T-helper 1 cell treated with Interleukin-12 subunit alpha and Interleukin-12 subunit beta and Interleukin-4 antibody, amounts not matched to agents 30 μg/mL and 1 μg/mL, for 36 hours (primary cell): Measurements from ENCODE around the gene GFY.
A peak's percentile ranks its signal among the peaks of the same experiment; 100 is the strongest.

Source experiments
- H3K27ac Mint-ChIP-seq: one replicate; pipeline ENCODE4 v1.8.0; 2021; ENCODE audit warnings: mild to moderate bottlenecking, mixed read lengths
- H3K27me3 Mint-ChIP-seq: one replicate; pipeline ENCODE4 v1.8.0; 2021; ENCODE audit warnings: low read depth, mixed read lengths
- H3K36me3 Mint-ChIP-seq: one replicate; pipeline ENCODE4 v1.8.0; 2021; ENCODE audit warnings: low read depth, mixed read lengths
- H3K4me1 Mint-ChIP-seq: one replicate; pipeline ENCODE4 v1.8.0; 2021; ENCODE audit warnings: low read depth, mixed read lengths
- H3K4me3 Mint-ChIP-seq: one replicate; pipeline ENCODE4 v1.8.0; 2021; ENCODE audit warnings: mild to moderate bottlenecking, moderate library complexity, mixed read lengths
- H3K9me3 Mint-ChIP-seq: one replicate; pipeline ENCODE4 v1.8.0; 2021; ENCODE audit warnings: mixed read lengths

The GFY gene

DNA sequence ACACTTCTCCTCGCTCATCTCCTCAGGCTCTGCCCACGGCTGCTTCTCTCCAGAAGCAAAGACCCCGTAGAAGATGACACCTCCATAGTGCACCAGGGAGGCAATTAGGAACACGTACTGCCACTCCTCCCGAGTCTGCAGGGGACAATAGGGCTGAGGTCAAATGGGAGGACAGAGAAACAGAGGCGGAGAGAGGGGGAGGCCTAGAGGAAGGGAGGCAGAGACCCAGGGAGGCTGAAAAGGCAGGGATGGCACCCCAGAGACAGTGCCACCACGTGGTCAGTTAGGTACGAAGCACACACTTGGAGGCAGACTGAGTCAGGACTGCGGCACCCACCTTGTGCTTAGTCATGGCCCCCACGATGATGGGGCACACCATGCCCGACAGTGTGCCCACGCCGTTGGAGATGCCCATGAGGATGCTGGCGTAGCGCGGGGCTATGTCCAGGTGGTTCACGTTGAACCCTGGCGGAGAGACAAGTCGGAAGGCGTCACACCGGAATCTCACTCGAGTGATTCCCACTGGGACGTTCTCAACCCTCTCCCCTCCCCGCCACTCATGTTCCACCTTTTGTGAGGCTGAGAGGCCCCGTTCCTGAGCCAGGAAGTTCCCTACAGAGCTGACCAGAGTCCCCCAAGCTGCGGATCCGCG is 5.6 kb downstream of the GFY start:
- Mint-ChIP-seq H3K4me3 (no peak overlapping the region), H3K27me3 (peaks cover 96% of the 10 kb centered on the region), H3K9me3 (no peaks in the 10 kb centered on the region), H3K36me3 (peaks cover 6% of the 10 kb centered on the region), H3K27ac (no peak overlapping the region), H3K4me1 (peaks cover 29% of the 10 kb centered on the region)

- Mint-ChIP-seq H3K27me3 (peaks cover 96% of the 10 kb centered on the region), H3K36me3 (peaks cover 6% of the 10 kb centered on the region), H3K27ac (no peak overlapping the region), H3K4me1 (peaks cover 30% of the 10 kb centered on the region), H3K4me3 (no peak overlapping the region), H3K9me3 (no peaks in the 10 kb centered on the region)
Observed at GRCh38 chr19:49431330-49431749, 6.2 kb downstream of the GFY start.

GRCh38 chr19:49432141-49433073 is 7.2 kb downstream of the GFY start:
- Mint-ChIP-seq H3K4me3 (no peak overlapping the region), H3K27ac (no peak overlapping the region), H3K36me3 (peaks cover 2% of the 10 kb centered on the region), H3K27me3 (peaks cover 94% of the 10 kb centered on the region), H3K9me3 (no peaks in the 10 kb centered on the region), H3K4me1 (peaks cover 24% of the 10 kb centered on the region)

GRCh38 chr19:49433240-49433901 is 8.2 kb downstream of the GFY start:
- Mint-ChIP-seq H3K27ac (no peak overlapping the region), H3K36me3 (peaks cover 2% of the 10 kb centered on the region), H3K4me3 (no peak overlapping the region), H3K9me3 (no peaks in the 10 kb centered on the region), H3K4me1 (peaks cover 22% of the 10 kb centered on the region), H3K27me3 (peaks cover 94% of the 10 kb centered on the region)

DNA sequence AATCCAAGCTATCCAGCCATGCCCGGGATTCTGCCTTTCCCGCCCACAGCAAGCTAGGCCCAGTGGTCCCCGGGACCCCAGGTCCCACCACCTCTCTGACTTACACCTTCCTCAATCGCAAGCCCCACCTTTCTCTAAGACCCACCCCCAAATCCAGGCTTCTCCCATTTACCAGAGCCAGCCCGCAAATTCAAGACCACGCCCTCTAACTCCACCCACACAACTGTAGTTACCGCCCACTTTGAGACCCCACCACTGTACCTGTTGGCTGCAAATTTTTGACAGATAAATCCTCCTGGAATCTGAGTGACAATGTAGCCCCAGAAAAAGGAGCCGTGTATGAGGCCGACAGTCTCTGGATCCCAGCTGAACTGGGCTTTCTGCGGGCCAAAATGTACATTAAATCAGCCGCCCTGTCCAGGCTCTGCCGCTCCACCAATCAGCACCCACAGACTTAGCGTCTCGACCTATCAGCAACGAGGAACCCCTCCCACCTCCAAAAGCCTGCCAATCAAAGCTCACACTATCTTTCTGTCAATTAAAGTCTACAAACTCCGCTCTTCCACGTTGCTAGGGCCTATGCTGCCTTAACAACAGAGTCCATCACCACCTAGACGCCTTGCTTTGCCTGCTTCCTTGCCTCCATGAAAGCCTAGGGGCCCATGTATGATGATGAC is 9.9 kb downstream of the GFY start:
- Mint-ChIP-seq H3K4me1 (peaks cover 17% of the 10 kb centered on the region), H3K27ac (no peak overlapping the region), H3K4me3 (no peak overlapping the region)

GRCh38 chr19:49435670-49436069 is 10.5 kb downstream of the GFY start:
- Mint-ChIP-seq H3K9me3 (no peaks in the 10 kb centered on the region), H3K36me3 (no peaks in the 10 kb centered on the region), H3K4me3 (no peak overlapping the region), H3K27me3 (peaks cover 94% of the 10 kb centered on the region), H3K4me1 (peaks cover 18% of the 10 kb centered on the region), H3K27ac (no peak overlapping the region)

More for the DNA sequence above, 9.9 kb downstream of the GFY start:
- H3K9me3 Mint-ChIP-seq, result no peaks in the 10 kb centered on the region
- H3K36me3 Mint-ChIP-seq, result no peaks in the 10 kb centered on the region
- H3K27me3 Mint-ChIP-seq, result peaks cover 94% of the 10 kb centered on the region

- Mint-ChIP-seq H3K27ac (peak overlapping the region; percentile 11), H3K9me3 (no peaks in the 10 kb centered on the region), H3K4me1 (peaks cover 19% of the 10 kb centered on the region), H3K36me3 (no peaks in the 10 kb centered on the region), H3K4me3 (no peak overlapping the region), H3K27me3 (peaks cover 94% of the 10 kb centered on the region)
Observed at GRCh38 chr19:49436381-49437017, 11.3 kb downstream of the GFY start.

DNA sequence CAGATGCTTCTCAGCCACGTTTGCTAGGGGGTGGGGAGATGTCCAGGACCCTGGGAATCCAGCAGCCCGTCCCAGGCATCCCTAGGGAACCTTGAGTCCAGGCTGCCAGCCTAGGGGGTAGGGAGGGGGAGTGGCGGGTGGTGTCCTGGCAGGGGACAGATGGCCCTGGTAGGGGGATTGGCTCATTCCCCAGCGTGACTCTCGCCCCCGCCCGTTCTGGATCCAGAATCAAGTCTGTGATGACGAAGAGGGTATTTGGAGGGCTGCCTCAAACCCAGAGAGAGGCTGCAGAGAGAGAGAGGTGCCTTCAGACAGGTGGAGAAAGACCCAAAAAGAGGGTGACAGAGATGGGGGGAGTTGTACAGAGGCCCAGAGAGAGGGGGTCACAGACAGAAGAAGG is 12.0 kb downstream of the GFY start:
- H3K27me3 Mint-ChIP-seq, result peaks cover 96% of the 10 kb centered on the region
- no peaks in the 10 kb centered on the region for H3K9me3 Mint-ChIP-seq
- no peak overlapping the region for H3K4me3 Mint-ChIP-seq
- no peak overlapping the region for H3K27ac Mint-ChIP-seq
- no peaks in the 10 kb centered on the region for H3K36me3 Mint-ChIP-seq
- peaks cover 26% of the 10 kb centered on the region for H3K4me1 Mint-ChIP-seq

GRCh38 chr19:49438261-49438660 is 13.1 kb downstream of the GFY start:
- Mint-ChIP-seq H3K36me3 (no peaks in the 10 kb centered on the region), H3K9me3 (no peaks in the 10 kb centered on the region), H3K27ac (no peak overlapping the region), H3K27me3 (peaks cover 91% of the 10 kb centered on the region), H3K4me1 (peaks cover 31% of the 10 kb centered on the region), H3K4me3 (no peak overlapping the region)

GRCh38 chr19:49439836-49440235 is 14.6 kb downstream of the GFY start:
- H3K36me3 Mint-ChIP-seq, result no peaks in the 10 kb centered on the region
- H3K27me3 Mint-ChIP-seq, result peaks cover 76% of the 10 kb centered on the region

GRCh38 chr19:49440439-49441209 is 15.4 kb downstream of the GFY start:
- H3K27me3 Mint-ChIP-seq, result peaks cover 68% of the 10 kb centered on the region
- no peaks in the 10 kb centered on the region for H3K9me3 Mint-ChIP-seq
- H3K36me3 Mint-ChIP-seq, result no peaks in the 10 kb centered on the region
- peaks cover 42% of the 10 kb centered on the region for H3K4me1 Mint-ChIP-seq
- H3K4me3 Mint-ChIP-seq, result peak overlapping the region; percentile 62
- no peak overlapping the region for H3K27ac Mint-ChIP-seq

More at GRCh38 chr19:49439836-49440235, 14.6 kb downstream of the GFY start:
- H3K4me3 Mint-ChIP-seq, result no peak overlapping the region
- no peak overlapping the region for H3K27ac Mint-ChIP-seq
- no peaks in the 10 kb centered on the region for H3K9me3 Mint-ChIP-seq
- peaks cover 36% of the 10 kb centered on the region for H3K4me1 Mint-ChIP-seq

GRCh38 chr19:49441210-49441959 is 16.2 kb downstream of the GFY start, which contains the start of gene SLC17A7:
SLC17A7 (minus strand) TSS chr19:49441527; CDS start chr19:49441379, 148 bp downstream.
- Mint-ChIP-seq H3K36me3 (peaks cover 4% of the 10 kb centered on the region), H3K4me3 (peak within 1 kb of the TSS; percentile 83), H3K27ac (peak within 1 kb of the TSS; percentile 73), H3K4me1 (peaks cover 40% of the 10 kb centered on the region), H3K9me3 (no peaks in the 10 kb centered on the region), H3K27me3 (peaks cover 60% of the 10 kb centered on the region)

- Mint-ChIP-seq H3K4me1 (peaks cover 39% of the 10 kb centered on the region), H3K4me3 (peak overlapping the region; percentile 83), H3K9me3 (no peaks in the 10 kb centered on the region), H3K27me3 (peaks cover 56% of the 10 kb centered on the region), H3K27ac (peak overlapping the region; percentile 73), H3K36me3 (peaks cover 7% of the 10 kb centered on the region)
Observed at GRCh38 chr19:49441960-49442350, 16.8 kb downstream of the GFY start.
